CD4-positive, alpha-beta T cell treated with Interleukin-10 for 1 hour (primary cell): ENCODE results near the gene GPR156.
"Not testable (repeated sequence)": the region's sequence is repeated elsewhere in the genome, so short reads cannot be mapped to it uniquely, and the experiment has no call there.

Experiments
- DNase-seq: peaks from one replicate; pipeline ENCODE4 v3.0.0-alpha.2; 2020

GPR156 gene

DNA sequence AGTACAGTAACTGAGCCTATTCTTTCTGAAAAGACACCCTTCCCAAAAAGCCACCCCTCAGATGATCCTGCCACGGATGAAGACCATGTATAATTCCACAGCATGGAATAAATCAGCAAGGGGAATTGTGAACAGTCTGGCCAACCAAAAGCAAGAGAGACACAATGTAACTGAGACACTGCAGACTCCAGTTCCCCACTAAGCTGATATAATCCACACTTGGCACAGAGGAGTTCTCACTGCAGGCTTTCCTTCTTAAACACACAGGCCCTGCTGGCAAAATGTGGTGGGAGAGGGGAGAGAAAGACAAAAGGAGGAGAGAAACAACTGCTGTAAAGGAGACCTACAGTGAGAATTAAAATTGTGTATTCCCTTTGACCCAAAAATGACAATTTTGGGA, 12.7 kb downstream of the GPR156 start:
- DNase-seq = no peak

- no peak for DNase-seq
These were observed 19.0 kb downstream of the GPR156 start for GRCh38 chr3:120265989-120266388.

- no peak for DNase-seq
These were observed 20.1 kb downstream of the GPR156 start for GRCh38 chr3:120264963-120265362.

DNA sequence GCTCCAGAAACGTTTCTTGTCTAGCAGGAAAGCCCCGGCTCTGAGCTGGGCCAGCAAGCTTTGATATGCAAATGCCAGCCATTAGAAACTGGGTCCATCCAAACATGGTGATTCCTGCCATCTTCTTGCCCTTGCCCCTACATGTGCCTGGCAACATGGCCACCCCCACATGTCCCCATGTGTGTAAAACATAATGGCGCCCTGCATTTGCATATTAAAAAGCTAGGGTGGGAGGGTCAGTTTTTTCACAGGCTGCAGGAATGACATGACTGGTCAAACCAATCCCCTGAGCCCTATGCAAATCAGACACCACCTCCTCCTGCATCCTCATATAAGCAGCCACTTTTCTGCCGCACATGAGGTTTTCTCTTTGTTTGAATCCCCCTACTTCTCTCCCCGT, 21.2 kb downstream of the GPR156 start:
- DNase-seq = no peak

DNA sequence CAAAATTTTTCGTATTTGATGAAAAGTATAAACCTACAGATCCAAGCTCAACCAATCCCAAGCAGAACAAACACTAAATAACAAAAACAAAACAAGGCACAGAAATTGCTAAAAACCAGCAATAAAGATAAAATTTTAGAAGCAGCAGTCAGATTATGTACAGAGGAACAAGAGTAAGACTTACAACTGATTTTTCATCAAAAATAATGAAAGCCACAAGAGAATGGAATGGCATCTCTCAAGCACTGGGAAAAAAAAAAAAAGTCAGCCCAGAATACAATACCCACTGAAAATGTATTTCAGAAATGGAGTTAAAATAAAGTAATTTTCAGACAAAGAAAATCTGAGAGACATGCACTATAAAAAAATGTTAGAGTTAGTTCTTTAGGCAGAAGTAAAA, 27.0 kb downstream of the GPR156 start:
- no peak for DNase-seq

DNA sequence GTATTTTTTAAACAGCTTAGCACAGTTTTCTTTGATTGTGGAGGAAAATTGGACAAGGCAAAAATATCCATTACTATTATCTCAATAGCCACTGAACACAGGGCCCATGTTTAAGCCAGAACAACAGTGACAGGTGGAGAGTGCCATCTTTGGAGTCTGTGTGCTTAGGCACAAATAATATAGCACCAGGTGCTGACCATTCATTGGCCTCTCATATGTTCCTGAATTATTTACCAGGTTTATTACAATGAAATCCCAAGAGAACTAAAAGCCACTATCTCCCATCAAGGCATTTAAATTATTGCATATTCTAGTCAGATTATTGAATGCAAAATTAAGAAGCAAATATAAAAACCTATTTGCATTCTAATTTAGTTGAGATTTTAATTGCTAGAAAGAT, 39.6 kb downstream of the GPR156 start:
- DNase-seq = no peak

DNA sequence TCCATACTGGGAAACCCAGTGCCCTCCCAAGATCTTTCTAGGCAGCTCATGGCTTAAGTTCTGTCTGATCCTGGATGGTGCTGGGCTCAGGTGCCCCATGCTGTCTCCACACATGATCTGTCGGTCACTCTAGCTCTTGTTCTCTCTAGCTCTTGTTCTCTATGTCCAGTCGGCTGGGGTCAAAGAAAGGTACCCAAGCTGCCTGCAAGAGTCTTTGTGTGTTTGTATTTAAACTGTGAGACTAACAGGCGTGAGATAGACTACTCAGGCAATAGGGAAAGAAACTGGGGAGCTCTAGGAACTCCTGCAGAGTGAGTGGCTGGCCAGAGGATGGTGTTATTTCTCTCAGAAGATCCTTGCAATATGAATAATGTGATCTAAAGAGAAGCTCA, 40.2 kb downstream of the GPR156 start:
- no peak for DNase-seq

DNA sequence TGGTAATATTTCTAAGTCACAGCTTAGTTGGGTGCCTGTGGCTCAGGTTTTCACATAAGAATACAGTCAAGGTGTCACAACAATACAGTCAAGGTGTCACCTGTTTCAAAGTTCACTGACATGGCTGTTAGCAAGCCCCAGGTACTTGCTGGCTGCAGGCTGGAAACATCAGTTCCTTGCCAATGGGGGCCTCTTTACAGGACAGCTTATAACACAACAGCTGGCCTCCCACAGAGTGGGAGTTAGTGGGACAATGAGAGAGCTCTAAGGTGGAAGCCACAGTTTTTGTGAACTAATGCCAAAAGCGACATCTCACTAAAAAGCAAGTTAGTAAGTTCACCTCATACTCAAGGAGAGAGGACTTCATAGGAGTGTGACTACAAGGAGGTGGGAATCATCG, 45.4 kb downstream of the GPR156 start:
- no peak for DNase-seq

DNA sequence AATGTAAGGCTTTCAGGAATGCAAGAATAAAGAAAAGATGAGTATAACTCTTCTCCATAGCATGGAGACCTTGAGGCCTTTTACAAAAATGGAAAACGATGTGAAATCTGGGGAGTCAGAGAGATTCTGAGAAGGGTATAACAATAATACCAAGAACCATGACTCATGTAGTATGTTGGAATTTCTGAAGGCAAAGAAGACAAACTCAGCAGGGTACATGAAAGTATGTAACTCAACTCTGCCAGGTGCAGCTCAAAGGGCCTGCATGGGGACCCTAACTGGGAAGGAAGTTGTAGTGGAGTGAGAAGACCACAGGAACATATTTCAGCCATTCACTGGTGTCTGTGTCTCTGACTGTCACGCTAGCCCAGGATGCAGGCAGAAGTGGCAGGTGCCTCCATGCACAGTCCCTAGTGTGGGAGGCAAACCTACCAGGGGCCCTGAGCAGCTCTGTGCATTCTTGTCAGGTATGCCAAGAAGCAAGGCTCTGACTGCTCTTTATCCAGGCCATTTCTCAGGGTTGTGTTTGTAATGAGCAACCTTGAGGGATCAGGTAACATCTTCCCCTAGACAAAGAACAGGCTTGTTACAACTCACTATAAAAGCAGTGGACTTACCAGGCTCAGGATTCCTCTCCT, 57.2 kb downstream of the GPR156 start:
- no peak for DNase-seq

DNA sequence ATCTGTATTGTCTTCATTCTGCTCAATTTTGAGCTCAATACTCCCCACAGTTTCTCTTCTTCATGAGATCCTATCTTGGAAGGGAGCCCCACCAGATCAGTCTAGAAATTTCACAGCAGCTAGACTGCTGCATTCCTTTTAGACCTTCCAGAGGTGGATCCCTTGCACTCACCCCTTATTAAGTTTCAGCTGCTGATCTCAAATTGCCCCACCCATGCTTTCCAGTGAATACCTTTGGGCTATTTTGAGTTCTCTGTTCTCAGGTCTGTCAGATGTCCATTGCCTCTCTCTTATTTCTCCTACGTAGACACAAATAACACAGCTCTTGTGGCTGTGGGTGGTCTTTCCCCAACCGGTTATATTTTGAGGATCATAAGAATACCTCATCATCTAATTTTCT, 60.8 kb downstream of the GPR156 start:
- no peak for DNase-seq

- no peak for DNase-seq
These were observed 66.0 kb downstream of the GPR156 start for GRCh38 chr3:120218981-120219380.

- DNase-seq = not testable (repeated sequence)
These were observed 68.4 kb downstream of the GPR156 start for GRCh38 chr3:120216633-120217032.

- no peak for DNase-seq
These were observed 70.8 kb downstream of the GPR156 start for GRCh38 chr3:120214176-120214575.

GRCh38 chr3:120212505-120212904, 72.5 kb downstream of the GPR156 start:
- DNase-seq = no peak

- no peak for DNase-seq
These were observed 75.6 kb downstream of the GPR156 start for GRCh38 chr3:120209425-120209824.

DNA sequence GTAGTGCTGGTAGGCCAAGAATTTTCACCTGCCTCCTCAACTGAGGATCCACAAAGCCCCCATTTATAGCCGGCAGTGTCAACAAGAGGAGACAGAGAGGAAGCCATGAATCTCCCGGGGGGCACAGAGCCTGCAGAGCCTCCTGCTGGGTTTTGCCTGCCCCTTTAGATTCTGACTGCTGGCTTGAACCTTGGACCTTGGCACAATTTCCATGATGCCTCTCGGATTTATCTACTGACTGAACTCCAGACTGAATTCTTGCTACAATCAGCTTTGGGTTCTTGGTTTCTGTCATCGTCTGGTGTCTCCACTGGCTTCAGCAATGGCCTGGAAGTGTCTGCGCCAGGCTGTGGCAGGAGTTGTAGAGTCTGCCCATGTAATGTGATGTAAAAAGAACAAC, 80.7 kb downstream of the GPR156 start:
- DNase-seq = no peak

DNA sequence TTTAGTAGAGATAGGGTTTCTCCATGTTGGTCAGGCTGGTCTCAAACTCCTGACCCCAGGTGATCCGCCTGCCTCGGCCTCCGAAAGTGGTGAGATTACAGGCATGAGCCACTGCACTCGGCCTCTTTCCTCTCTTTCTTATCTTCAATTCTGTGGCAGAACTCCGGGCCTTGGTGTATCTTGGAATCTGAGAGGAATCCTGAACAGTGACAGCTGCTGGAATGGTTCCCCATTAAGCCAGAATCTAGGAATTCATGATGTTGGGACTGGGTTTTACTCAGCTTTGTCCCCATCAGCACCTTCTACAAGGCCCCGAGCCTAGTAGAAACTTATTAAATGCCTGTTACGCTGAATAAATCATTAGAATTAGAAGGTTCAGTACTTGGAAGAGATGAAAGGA, 81.4 kb downstream of the GPR156 start:
- DNase-seq = no peak

- DNase-seq = no peak
These were observed 82.0 kb downstream of the GPR156 start for GRCh38 chr3:120203016-120203415.

DNA sequence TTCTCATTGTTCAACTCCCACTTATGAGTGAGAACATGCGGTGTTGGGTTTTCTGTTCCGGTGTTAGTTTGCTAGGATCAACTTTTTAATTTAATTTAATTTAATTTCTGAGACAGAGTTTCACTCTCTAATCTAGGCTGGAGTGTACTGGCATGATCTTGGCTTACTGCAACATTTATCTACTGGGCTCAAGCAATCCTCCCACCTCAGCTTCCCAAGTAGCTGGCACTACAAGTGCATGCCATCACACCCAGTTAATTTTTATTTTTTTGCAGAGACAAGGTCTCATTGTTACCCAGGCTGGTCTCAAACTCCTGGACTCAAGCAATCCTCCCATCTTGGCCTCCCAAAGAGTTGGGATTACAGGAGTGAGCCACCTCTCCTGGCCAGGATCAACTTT, 82.7 kb downstream of the GPR156 start:
- no peak for DNase-seq

DNA sequence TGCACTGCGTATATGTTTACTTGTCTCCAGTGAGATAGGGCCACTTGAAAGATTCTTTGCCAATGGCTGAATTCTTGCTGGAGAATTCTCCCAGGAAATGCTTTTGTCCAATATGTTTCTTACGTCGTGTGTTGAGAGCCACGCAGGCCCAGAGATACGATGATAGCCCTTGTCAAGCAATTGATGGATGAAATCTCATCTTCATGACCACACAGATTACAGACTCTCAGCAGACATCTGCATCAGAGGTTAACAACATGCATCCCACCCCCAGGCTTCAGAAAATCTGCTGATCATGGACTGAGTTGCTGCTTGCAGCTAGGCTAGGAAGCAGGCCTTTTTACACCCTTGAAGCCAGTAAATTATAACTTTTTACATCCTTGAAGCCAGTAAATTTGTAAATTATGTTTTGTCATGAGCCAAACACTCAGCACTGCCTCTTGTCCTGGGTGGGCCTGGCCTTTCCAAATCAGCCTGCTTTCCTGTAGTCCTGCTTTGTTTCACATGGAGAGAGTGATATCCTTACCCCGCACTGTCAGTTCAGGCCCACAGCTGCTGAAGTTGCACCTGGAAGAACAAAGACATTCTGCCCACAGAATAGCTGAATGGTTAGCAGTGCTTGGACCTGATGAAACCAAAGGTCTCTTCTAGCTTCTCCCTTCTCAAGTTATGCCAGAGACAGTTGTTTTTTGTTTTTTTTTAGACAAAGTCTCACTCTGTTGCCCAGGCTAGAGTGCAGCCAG, 84.4 kb downstream of the GPR156 start:
- DNase-seq = no peak

GRCh38 chr3:120198305-120198878, 86.6 kb downstream of the GPR156 start:
- DNase-seq = peak; percentile 14

GRCh38 chr3:120196812-120197211, 88.2 kb downstream of the GPR156 start:
- DNase-seq = no peak

GRCh38 chr3:120196333-120196732, 88.7 kb downstream of the GPR156 start:
- no peak for DNase-seq

DNA sequence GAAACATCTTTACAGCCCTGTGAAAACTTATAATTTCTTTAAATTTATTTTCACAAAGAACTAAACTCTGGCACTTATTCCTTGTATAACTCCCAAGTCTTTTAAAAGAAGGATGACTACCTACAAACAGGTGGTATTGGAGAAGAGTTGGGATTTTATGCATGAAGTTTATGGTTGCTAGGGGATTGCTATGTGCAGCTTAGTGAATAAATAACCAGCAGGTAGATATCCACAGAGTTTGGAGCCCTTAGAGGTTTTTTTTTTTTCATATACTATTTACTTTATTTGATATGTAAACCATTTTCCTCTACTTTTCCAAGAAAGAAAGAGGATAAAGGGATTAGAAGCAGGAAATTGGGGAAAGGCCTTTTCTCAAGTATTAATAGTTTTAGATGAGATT, 91.5 kb downstream of the GPR156 start:
- no peak for DNase-seq

- no peak for DNase-seq
These were observed 92.4 kb downstream of the GPR156 start for GRCh38 chr3:120192579-120192978.
